Iris pigment epithelial cell (primary cell): Measurements from ENCODE around the gene SELENOK.
"Not testable (repeated sequence)": the region's sequence is repeated elsewhere in the genome, so short reads cannot be mapped to it uniquely, and the experiment has no call there.

Experiments
- DNase-seq: peaks from one replicate; pipeline ENCODE4 v3.0.0-alpha.2; 2011; ENCODE audit warnings: low read depth

Gene SELENOK

DNA sequence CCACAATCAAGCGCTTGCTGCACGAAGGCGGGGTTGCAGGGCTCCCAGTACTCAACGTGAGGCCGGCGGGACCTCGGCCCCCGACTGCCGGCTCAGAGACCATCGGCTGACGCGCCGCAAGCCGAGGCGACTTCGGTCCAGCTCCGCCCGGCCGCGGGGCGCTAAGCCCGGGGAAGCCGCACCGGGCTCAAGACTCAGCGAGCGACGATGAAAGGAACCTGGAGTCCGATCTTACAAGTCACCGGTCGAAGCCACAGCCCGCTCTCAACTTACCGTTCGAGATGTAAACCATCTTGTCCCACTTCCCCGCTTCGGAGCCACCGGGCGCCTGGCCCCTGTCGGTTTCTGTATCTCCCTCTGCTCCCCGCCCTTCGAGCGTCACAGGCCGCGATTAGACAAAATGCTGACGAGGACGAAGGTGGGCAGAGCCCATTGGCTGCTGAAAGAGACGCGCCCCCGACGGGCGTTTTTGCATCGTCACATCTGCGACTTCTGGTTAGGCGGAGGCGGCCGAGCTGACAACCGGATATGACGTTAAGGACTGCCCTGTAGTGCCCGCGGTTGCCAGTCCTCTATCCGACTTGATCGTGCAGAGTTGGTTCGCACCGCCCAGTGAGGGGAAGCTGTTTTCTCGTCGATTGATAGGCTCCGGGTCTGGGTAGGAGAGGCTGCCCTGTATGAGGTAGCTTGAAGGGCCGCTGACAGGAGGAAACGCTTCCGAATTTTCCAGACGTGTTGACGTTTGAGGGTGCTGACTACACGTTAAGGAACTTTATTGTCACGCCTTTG is at the start of gene SELENOK:
Gene SELENOK (minus strand): TSS at position 363 of the 789 bp plus-strand sequence.
- DNase-seq: peak; percentile 100

DNA sequence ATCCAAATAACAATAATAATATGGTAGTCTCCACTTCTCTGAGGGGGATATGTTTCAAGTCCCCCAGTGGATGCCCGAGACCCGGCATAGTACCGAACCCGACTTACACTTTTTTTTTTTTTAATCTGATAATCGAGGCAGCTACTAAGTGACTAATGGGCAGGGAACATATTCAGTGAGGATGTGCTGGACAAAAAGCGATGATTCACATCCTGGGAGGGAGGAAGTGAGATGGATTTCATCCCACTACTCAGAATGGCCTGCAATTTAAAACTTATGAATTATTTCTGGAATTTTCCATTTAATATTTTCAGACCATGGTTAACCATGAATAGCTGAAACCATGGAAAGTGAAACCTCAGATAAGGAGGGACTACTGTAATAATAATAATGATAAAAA is 49.5 kb upstream of the SELENOK start:
- DNase-seq: peak; percentile 78

DNA sequence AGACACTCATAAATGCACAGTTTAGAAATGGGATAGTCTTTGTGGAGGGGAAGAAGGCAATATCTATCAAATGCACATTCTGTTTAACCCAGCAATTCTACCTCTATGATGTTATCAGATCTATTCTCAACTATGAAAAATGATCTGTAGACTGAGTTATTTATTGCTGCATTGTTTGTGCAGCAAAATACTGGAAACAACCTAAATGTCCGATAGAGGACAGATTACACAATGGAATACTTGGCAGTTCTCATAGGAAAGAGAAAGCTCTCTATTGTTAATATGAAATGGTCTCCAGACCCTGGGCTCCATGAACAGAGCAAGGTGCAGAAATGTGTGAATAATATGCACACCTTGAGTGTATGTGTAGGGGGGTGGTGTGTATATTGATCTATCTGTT is 49.0 kb upstream of the SELENOK start:
- no peak for DNase-seq

DNA sequence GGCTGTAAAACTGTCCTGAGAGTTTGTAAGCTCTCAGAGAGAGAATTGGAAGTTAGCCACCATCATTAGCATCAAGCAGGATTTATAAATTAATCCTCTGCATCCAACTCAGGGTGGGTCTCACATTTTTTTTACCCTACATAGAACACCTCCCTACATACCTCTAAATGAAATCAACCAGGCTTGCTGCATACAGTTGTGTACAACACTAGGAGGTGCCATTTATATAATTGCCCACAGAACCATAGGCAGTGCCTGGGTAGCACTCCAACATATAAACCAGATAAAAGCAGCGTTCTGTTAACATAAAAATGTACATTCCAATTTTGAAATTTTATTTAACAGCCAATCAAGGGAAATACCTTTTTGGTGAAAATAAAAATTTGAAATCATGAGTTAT is 48.2 kb upstream of the SELENOK start:
- DNase-seq: no peak

DNA sequence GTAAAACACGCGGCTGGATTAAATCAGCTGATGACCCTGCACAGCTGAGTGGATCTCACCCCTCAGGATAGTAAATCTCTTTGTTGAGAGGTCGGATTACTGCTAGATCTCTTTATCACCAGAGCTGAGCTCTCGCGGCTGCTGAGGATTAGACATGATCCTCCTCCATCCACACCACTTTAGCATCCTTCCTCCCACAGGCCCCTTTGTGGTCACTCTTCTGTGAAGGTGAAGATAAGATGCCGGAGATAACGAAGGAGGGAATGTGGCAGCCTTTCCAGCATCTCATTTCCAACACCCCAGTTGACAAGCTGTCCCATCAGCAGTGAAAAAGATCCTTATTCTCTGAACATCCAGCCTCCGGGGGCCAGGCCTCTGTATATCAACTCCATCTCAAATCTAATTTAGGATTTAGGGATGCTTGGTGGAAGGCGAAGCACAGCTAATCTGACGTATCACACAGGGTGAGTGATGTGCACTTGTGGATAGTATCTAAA is 47.5 kb upstream of the SELENOK start:
- DNase-seq: no peak

DNA sequence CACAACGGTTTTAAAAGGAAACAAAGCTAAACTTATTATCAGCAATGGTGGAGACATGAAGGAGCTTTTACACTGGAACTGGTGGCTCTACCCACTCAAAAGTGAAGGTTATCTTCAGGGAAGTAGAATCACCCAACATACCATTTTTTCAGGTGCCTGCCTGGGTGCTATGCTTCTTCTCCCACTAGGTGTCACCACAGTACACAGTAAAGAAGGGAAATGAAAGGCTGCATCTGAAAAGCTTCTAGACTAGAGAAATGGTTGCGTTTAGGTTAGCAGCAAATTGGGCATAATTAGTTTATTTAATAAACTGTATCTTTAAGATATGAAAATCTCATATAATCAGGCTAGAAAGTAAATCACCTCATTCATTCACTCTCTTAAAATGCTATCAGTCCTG is 47.0 kb upstream of the SELENOK start:
- peak; percentile 59 for DNase-seq

DNA sequence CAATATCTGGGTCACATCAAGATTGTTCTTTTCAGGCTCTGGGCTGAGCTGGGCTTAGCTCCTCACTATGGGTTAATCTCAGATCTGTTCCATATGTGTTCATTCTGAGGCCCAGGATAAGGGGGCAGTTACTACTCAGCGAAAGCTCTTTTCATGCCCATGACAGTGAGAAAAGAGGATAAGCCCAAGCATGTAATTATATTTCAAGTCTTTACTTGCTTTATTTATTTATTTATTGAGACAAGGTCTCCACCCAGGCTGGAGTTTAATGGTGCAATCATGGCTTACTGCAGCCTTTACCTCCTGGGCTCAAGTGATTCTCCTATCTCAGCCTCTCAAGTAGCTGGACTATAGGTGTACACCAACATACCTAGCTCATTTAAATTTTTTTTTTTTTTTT is 44.7 kb upstream of the SELENOK start:
- DNase-seq: no peak

DNA sequence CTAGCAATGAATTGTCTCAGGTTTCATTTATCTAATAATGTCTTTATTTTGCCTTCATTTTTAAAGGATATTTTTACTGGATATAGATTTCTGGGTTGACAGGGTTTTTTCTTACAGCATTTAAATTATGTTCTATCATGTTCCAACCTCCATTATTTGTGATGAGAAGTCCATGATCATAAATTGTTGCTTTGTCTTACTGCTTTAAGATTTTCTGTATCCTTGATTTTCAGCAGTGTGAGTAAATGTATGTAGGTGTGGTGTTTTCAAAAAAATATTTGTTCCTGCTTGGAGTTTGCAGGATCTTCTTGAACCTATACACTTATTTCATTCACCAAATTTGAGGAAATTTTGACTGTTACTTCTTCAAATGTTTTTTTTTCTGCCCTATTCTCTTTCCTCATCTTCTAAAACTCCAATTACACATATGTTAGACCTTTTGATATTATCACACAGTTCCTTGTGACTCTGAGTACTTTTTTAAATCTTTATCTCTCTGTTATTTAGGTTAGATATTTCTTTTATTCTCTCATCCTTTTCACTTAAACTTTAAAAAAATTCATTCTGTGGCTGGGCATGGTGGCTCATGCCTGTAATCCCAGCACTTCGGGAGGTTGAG is 43.7 kb upstream of the SELENOK start:
- no peak for DNase-seq

DNA sequence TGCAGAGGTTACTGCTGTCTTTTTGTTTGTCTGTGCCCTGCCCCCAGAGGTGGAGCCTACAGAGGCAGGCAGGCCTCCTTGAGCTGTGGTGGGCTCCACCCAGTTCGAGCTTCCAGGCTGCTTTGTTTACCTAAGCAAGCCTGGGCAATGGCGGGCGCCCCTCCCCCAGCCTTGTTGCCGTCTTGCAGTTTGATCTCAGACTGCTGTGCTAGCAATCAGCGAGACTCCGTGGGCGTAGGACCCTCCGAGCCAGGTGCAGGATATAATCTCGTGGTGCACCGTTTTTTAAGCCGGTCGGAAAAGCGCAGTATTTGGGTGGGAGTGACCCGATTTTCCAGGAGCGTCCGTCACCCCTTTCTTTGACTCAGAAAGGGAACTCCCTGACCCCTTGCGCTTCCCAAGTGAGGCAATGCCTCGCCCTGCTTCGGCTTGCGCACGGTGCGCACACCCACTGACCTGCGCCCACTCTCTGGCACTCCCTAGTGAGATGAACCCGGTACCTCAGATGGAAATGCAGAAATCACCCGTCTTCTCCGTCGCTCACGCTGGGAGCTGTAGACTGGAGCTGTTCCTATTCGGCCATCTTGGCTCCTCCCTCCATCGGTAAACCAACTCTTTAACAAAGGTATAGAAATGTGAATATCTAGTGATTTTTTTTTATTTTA is 35.7 kb upstream of the SELENOK start:
- DNase-seq: not testable (repeated sequence)

DNA sequence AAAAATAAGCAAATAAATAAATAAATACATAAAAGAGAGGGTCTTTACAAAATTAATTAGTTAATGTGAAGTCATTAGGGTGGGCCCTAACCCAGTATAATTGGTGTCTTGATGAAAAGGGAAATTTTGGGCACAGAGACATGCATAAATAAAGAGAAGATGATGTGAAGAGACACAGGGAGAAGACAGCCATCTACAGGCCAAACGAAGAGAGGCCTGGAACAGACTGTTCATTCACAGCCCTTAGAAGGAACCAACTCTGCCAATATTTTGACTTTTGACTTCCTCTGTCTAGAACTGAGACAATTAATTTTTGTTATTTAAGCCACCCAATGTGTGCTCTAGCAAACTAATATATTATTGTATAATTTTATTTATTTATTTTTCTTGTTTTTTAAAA is 29.6 kb upstream of the SELENOK start:
- peak; percentile 29 for DNase-seq

DNA sequence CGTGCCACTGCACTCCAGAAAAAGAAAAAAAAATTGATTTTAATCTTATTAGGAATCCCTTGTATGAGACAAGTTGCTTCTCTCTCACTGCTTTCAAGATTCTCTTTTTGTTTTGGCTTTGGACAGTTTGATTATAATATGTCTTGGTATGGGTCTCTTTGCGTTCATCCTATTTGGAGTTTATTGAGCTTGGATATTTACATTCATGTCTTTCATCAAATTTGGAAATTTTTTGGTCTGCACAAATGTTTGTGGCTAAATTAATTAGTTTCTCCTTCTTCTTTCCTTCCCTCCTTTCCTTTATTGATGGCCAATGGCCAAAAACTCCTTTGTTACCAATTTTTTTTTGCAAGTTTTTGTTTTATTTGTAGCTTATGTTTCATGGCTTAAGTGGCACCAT is 28.1 kb upstream of the SELENOK start:
- no peak for DNase-seq

DNA sequence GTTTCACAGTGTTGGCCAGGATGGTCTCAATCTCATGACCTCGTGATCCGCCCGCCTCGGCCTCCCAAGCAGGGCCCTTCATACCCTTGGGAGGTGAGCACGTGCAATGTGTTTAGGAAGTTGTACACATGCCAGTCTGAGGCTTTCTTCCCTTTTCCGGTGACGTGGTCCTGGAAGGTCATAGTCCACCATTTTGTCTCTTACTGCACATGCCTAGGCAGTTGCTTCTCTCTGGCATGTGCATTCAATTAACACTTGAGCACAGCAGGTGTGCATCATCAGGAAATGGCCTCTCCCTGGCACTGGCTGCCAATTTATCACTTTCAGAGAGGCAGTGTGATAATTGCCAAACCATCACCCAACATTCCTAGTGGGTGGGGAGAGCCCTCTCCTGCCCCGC is 21.7 kb upstream of the SELENOK start:
- no peak for DNase-seq

DNA sequence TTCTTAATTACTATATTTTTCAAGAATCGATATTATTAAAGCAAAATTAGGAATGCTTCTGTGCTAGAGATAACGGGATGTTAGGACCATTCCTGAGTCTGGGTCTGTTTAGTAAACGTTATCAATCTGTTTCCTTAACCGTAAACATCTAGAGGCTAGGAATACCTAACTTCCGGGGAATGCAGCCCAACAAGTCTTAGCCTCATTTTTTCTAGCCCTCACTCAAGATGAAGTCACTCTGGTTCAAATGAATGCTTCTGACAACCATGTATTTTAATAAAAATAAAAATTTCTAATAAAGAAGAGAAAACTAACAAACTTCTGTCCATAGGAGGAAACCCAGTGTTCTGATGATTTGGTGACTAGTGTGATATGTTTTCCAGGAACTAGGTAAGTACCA is 11.1 kb upstream of the SELENOK start:
- no peak for DNase-seq

DNA sequence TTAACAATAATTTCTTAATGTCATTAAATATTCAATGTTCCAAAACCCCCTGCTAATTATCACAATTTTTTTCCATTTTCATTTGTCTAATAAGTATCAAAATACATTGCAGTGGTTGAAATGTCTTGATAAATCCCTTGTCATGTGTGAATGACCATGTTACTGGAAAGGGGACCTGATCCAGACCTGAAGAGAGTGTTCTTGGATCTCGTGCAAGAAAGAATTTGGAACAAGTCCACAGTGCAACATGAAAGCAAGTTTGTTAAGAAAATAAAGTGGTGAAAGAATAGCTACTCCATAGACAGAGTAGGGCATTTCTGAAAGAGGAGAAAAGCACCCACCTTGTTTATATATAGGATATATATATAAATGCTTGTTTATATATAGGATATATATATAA is 10.4 kb upstream of the SELENOK start:
- no peak for DNase-seq

DNA sequence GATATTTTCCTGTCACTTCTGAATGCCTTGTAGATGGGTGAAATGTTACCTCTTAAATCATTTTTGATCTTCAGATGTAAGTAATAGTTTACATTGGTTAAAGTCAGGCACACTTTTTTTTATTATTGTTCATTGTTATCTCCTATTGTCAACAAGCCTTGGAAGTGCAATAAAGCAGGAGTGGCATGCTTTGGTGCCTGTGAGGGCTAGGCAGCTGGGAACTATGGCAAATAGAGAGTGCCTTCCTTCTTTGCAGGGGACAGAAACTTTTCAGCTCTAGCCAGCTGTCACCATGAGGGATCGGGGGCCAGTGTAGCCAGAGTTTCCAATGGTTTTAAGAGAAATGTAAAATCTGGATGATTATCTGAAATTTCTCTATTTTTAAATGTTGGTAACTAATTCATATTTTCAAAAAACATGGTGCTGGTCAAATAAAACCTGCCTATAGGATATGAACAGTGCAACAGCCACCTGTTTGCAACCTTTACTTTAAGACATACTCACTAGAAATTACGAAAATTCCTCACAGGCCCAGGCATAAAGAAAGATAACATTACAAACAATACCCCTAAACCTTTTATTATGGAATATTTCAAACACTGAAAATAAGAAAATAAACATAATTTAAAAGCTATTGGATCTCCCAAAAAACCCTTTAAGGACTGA is 9.1 kb upstream of the SELENOK start:
- no peak for DNase-seq

DNA sequence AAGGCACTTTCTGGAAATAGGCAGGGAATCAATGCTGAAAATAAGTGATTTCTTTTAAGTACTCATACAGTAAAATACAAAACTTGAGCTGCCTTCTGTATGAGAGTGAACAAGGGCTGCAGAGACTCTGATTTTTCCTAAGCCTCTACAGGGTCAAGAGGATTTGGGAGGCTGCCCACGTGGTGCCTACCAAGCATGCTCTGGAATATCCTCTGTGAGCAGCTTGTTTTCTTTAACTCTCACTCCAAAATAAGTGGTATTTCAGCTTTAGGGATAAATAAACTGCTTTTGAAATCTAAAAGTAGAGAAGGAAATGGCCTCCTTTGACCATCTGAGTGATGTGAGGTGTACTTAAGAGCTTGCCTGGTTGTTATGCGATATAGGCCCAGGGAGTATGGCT is 8.1 kb upstream of the SELENOK start:
- no peak for DNase-seq

DNA sequence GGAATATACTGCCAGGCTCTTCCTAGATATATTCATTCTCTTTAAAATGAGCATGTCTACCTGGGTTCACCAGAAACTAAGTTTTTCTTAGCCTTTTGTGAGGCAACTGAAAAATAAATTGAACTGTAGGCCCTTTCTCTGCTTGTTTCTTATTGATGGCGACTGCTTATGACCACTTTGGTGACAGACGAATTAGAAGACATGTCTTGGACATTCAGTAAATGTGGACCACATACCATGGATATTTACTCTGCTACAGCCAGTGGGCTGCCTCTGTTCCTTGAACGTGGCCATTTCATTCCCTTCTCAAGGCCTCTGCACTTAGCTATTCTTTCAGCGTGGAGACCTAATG is 603 bp upstream of the SELENOK start:
- no peak for DNase-seq

DNA sequence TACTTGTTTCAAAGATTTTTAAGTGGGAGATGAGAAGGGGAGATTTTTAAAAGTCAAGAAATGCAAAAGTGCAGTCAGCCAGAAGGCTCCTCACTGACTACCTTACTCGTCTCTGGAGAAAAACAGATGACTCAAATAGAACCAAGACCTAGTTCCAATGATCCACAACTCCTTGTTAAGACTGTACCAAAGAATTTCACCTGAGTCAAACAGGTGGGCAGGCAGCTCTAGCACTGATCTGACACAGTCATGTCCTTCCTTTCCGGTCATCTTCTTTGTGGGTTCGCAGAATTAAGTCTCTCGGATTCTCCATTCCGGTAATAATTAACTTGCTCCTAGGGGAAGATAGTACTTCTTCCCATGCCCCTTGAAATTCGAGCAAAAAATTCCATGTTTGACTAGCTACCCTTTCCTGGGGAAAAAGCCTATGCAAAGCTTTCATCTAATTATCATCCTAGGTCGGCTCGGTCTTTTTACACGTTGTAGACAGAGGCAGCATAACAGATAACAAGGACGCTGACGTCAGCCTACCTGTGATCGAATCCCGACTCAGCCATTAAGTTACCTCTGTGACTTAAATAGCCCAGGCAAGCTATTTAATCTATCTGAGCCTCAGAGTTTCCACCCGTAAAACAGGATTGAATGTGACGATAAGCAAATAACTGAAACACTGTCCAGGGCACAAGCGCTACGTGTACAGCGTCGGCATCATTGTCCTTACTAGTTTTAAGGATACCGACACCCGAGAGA is 758 bp downstream of the SELENOK start:
- DNase-seq: peak; percentile 44

DNA sequence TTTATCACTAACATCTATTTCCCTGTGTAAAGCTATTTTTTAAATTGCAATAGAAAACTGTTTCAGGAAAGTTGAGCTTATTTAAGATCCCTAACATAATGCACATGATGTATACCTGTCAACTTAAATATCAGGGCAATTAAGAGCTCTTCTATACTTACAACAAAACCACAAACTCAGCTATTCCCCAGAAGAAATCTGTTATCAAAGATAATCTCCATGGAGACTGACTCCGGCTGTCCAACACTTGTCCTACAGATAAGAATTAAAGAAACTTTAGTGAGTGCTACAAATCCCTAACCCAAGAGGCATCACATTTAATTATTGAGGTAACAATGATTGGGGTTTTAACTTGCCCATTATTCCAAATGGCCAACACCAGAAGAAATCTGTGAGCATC is 3.4 kb downstream of the SELENOK start:
- DNase-seq: no peak

DNA sequence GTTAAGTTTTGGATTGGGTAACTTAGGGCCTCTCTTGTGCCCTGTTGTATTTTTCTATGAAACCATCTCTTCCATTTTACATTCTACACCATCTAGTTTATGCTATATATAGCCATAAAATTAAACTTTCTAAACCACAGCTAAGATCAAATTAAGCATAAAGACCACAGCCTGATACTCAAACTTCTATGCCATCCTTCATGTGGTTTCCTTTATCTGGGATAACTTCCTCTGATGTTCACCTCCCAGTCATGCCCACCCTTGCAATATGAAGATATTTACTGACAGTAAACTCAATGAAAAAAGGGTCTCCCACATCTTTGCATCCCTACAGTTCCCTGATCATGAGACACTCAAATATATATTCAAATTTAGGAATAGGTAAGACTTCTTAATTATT is 4.2 kb downstream of the SELENOK start:
- DNase-seq: no peak

DNA sequence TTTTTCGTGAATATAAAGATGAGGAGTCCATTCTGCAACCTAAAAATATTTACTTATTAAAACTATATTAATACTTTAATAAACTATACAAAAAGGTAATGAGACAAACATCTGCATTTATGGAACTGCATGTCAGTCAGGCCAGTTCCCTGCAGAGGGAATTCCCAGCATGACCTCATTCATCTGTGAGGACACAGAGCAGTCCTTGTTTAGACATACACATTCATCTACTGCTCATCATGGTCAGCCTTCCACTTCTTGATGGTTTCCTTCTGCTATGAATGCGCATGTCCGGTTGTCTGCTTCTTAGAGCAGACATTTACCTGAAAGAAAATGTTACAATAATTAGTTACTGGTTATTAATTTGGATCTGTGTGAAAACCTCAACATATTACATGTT is 6.4 kb downstream of the SELENOK start:
- DNase-seq: peak; percentile 41

DNA sequence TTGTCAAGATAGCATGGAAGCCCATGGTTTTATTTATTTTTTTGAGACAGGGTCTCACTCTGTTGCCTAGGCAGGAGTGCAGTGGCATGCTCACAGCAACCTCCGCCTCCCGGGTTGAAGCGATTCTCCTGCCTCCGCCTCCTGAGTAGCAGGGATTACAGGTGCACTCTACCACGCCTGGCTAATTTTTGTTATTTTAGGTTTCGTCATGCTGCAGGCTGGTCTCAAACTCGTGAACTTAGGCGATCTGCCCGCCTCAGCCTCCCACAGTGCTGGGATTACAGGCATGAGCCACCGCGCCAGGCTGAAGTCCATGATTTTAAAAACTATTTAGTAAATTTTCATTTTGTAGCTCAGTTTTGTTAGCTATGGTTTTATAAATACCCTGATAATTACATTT is 7.0 kb downstream of the SELENOK start:
- no peak for DNase-seq
